ENCODE data around the gene NPR2. TPM values are rescaled to one million over a fixed set of nuclear protein-coding genes. Genes with fewer than 3 reads are reported as not detected.

NPR2 gene
- total RNA-seq, 4 donors from 2014 or later: 26.3 to 36.0 (median 32.4) TPM

DNA sequence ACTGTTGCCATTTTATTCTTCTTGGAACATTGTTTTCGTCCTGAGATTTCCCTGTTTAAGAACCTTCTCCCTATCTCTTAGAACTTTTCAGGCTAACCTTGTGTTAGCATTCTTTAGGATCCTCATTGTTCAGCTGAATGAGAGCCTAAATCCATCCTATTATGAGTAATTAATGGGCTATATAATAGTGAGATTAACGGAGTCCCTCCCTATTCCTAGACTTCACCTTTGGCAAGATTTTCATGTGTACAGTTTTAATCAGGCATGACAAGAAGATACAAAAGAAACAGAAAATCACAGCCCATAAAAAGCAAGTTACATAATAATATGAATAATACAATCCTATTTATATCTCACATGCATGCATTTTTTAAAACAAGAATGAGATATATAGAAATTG is 28.2 kb upstream of the NPR2 start:
- H3K27ac ChIP-seq: no peak overlapping the region
- no peak overlapping the region for H3K4me3 ChIP-seq
- H3K27me3 ChIP-seq: no peaks in the 10 kb centered on the region
- DNase-seq (ENCODE audit: low spot score in 2 of 2): no peak
- TF ChIP-seq EP300 (IDR thresholded peaks at IDR 0.05): no peak
- TF ChIP-seq, protein P1, sequence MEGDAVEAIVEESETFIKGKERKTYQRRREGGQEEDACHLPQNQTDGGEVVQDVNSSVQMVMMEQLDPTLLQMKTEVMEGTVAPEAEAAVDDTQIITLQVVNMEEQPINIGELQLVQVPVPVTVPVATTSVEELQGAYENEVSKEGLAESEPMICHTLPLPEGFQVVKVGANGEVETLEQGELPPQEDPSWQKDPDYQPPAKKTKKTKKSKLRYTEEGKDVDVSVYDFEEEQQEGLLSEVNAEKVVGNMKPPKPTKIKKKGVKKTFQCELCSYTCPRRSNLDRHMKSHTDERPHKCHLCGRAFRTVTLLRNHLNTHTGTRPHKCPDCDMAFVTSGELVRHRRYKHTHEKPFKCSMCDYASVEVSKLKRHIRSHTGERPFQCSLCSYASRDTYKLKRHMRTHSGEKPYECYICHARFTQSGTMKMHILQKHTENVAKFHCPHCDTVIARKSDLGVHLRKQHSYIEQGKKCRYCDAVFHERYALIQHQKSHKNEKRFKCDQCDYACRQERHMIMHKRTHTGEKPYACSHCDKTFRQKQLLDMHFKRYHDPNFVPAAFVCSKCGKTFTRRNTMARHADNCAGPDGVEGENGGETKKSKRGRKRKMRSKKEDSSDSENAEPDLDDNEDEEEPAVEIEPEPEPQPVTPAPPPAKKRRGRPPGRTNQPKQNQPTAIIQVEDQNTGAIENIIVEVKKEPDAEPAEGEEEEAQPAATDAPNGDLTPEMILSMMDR (IDR thresholded peaks at IDR 0.05): no peak
- no peak for TF ChIP-seq POLR2A (IDR thresholded peaks at IDR 0.05)
- H3K36me3 ChIP-seq: no peaks in the 10 kb centered on the region
- peaks cover 0 to 28% (median 6%) of the 10 kb centered on the region in 4 donors for H3K4me1 ChIP-seq
- H3K9me3 ChIP-seq: no peaks in the 10 kb centered on the region
- 89 to 91% methylated on average over 2 of the region's 2 CpGs for WGBS, 2 donors

DNA sequence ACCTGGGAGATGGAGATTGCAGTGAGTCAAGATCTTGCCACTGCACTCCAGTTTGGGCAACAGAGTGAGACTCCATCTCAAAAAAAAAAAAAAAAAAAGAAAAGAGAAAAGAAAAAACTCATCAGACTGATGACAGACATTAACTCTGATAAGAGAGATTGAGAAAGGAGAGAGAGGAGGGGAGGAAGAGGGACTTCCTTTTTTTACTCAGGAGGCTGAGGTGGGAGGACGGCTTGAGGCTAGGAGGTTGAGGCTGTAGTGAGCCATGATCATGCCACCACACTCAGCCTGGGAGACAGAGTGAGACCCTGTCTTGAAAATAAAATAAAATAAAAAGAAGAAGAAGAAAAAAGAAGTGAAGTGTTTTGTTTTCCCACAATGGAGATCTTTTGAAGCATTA is 27.6 kb upstream of the NPR2 start:
- TF ChIP-seq POLR2A (IDR thresholded peaks at IDR 0.05) (no peak), EP300 (IDR thresholded peaks at IDR 0.05) (no peak)
- TF ChIP-seq, protein P1 (IDR thresholded peaks at IDR 0.05): no peak

DNA sequence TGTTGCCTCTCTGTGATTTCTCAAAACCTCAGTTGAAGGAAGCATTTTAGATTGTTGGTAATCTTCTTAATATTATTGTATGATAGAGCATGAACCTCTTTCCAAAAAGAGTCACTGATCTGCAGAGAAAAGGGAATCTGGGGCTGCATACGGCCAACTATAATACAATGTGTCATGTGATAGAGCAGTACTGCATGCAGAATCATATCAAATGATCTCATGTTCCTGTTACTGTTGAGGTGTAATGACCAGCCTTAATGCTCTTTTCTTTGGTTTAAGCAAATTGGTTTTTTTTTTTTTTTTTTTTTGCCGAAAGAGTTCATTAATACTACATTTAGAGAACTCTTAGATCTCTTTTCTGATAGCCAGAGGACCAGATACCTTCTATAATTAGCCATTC is 24.4 kb upstream of the NPR2 start:
- Histone ChIP-seq H3K4me1 (peaks cover 0 to 24% (median 11%) of the 10 kb centered on the region in 4 donors), H3K9me3 (no peaks in the 10 kb centered on the region), H3K27ac (no peak overlapping the region), H3K4me3 (no peak overlapping the region), H3K27me3 (no peaks in the 10 kb centered on the region), H3K36me3 (no peaks in the 10 kb centered on the region)
- no peak for DNase-seq (ENCODE audit: low spot score in 2 of 2)
- TF ChIP-seq POLR2A (IDR thresholded peaks at IDR 0.05): no peak
- TF ChIP-seq, protein P1 (IDR thresholded peaks at IDR 0.05): no peak
- no peak for TF ChIP-seq EP300 (IDR thresholded peaks at IDR 0.05)
- WGBS, 2 donors: 71 to 76% methylated on average over 2 of the region's 2 CpGs

More for the DNA sequence above, 27.6 kb upstream of the NPR2 start:
- 93 to 97% methylated on average over 1 of the region's 1 CpG for WGBS, 2 donors
- Histone ChIP-seq H3K4me1 (peaks cover 0 to 21% (median 3%) of the 10 kb centered on the region in 4 donors), H3K36me3 (no peaks in the 10 kb centered on the region), H3K27ac (no peak overlapping the region), H3K4me3 (no peak overlapping the region), H3K27me3 (no peaks in the 10 kb centered on the region), H3K9me3 (no peaks in the 10 kb centered on the region)
- DNase-seq (ENCODE audit: low spot score in 2 of 2): no peak

DNA sequence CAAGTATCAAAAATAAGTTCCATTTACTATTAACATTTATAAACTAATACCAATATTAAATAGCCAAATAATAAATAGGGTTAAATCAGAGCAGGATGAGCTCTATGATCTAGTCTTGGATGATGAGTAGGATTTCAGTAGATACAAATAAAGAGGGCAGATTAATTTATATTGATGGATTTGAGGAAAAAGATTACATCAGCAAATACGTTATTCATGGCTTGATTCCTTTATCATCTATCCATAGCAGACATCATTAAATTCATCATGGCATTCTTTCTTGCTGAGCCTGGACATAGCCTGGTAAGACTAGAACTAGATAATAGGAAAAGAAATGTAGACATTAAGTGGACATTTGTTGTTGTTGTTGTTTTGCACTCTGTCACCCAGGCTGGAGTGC is 23.9 kb upstream of the NPR2 start:
- no peak for DNase-seq (ENCODE audit: low spot score in 2 of 2)
- Histone ChIP-seq H3K4me1 (peaks cover 0 to 25% (median 13%) of the 10 kb centered on the region in 4 donors), H3K4me3 (no peak overlapping the region), H3K36me3 (no peaks in the 10 kb centered on the region), H3K9me3 (no peaks in the 10 kb centered on the region), H3K27ac (no peak overlapping the region), H3K27me3 (no peaks in the 10 kb centered on the region)
- WGBS, 2 donors: 95 to 96% methylated on average over 1 of the region's 1 CpG
- TF ChIP-seq POLR2A (IDR thresholded peaks at IDR 0.05) (no peak), EP300 (IDR thresholded peaks at IDR 0.05) (no peak)
- TF ChIP-seq, protein P1 (IDR thresholded peaks at IDR 0.05): no peak

DNA sequence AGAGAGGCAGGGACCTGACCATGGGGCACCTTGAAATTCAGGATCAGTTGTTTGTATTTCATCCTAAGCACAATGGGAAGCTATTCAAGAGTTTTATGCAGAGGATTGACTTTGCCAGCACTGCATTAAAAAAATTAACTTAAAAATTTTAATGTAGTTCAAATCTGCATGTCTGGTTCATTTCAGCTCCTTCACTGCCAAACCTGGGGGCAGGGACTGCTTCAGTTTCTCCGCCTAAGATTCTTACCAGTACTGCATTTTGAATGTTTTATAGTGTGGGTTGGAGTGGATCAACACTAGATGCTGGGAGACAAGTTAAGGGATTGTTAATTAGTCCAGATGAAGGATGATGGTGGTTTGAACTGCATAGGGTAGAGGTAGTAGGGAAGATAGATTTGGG is 21.6 kb upstream of the NPR2 start:
- TF ChIP-seq, protein P1 (IDR thresholded peaks at IDR 0.05): no peak
- no peak for TF ChIP-seq EP300 (IDR thresholded peaks at IDR 0.05)
- no peak for TF ChIP-seq POLR2A (IDR thresholded peaks at IDR 0.05)
- H3K4me3 ChIP-seq: no peak overlapping the region
- WGBS, 2 donors: 82 to 89% methylated on average over 1 of the region's 1 CpG
- H3K9me3 ChIP-seq: no peaks in the 10 kb centered on the region
- H3K36me3 ChIP-seq: no peaks in the 10 kb centered on the region
- H3K4me1 ChIP-seq: peaks cover 0 to 25% (median 13%) of the 10 kb centered on the region in 4 donors
- H3K27ac ChIP-seq: no peak overlapping the region
- H3K27me3 ChIP-seq: no peaks in the 10 kb centered on the region
- DNase-seq (ENCODE audit: low spot score in 2 of 2): no peak
